ENCODE measurements around the gene NOX1. TPM values are rescaled to one million over a fixed set of nuclear protein-coding genes. Genes with fewer than 3 reads are reported as not detected.

The NOX1 gene
- not detected in 2 replicates for total RNA-seq

DNA sequence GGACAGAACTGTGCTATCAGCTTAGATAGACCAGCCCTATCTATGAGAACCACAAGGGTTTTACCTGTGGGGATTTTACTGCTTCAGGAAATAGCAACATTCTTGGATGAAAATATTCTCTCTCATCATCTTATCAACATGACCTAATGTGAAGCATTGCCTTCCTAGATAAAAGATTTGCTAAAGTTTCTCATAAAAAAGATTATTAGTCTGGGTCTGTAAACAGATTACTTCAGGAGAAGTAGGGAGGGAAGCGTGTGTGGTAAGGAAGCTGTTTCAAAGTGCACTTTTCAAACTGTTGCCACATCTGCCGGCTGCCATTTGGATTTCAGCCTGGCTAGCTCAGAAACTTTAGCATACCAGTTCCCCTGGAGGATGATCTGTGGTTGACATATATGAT, at the start of gene NOX1:
Gene NOX1, minus strand, starts transcription at position 35 of the 400 bp plus-strand sequence. CDS start 220 bp downstream, outside the sequence.

DNA sequence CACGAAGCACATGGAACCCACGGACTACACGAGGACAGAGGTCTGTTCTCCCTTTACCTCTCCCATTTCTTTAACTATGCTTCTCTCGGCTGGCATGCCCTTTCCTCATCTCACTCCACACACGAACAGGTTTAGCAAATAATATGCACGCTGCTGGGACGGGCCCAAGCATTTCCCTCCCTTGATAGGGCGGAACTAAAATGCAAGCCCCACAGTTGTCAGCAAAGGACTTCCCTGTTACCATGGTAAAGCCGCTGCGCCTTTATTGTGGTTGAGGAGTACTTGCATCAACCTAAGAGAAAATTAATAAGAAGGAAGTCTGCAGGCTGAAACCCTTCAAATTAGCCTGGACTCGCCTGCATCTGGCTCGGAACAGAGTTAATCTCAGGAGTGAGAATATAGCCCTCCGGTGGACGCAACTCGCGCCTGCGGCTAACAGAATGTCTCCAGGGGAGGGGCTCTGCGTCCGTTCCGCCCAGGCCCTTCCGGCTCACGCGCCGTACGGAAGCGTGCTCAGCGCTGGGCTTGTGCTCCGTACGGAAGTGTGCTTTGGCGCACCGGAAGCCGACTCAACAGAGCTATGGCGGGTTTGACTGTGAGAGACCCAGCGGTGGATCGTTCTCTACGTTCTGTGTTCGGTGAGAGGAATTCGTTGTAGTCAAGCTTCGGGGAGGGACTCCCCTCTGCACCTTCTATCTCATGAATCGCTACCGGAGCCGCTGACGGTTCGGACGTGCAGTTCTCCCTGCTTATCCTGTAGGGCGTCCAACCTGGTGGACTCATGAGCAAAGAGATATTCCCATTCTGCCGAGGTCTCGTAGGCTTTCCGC, 54.1 kb downstream of the NOX1 start, which contains the start of gene CSTF2:
Gene CSTF2, plus strand, starts transcription at position 555 of the 830 bp plus-strand sequence. Its CDS starts 26 bp downstream, at position 581.

Other genes starting within 250 kb of the NOX1 start
- 17.8 and 29.3 TPM in 2 replicates for gene TSPAN6, start 237.6 kb downstream of the NOX1 start, total RNA-seq
- 6.8 and 23.5 TPM in 2 replicates for gene SRPX2, start 230.2 kb downstream of the NOX1 start, total RNA-seq
- gene SYTL4, start 142.2 kb downstream of the NOX1 start, total RNA-seq: 0.34 and 1.4 TPM in 2 replicates
- 13.7 and 23.3 TPM in 2 replicates for gene CSTF2, start 54.0 kb downstream of the NOX1 start, total RNA-seq
- gene XKRX, start 54.6 kb upstream of the NOX1 start, total RNA-seq: 0.64 and 1.0 TPM in 2 replicates
- gene ARL13A, start 95.3 kb upstream of the NOX1 start, total RNA-seq: not detected in 2 replicates
- gene TRMT2B, start 177.8 kb upstream of the NOX1 start, total RNA-seq: 11.6 and 12.3 TPM in 2 replicates
- gene TMEM35A, start 204.5 kb upstream of the NOX1 start, total RNA-seq: 0.14 TPM in 1 of 2 replicates, not detected in the other
- gene CENPI, start 223.8 kb upstream of the NOX1 start, total RNA-seq: 1.1 and 1.7 TPM in 2 replicates